GM20431 (cell line): ENCODE measurements around the gene CDC14A.

ENCODE experiments used
- in situ Hi-C: fragments of 300-500 bp; cut with MseI, MboI; formaldehyde crosslinking; loops from one replicate; pipeline ENCODE4 v1.15.0; 2020; ENCODE audit warnings: low sequenced_read_pairs; ENCODE audit not compliant: unreplicated experiment

The CDC14A gene

DNA sequence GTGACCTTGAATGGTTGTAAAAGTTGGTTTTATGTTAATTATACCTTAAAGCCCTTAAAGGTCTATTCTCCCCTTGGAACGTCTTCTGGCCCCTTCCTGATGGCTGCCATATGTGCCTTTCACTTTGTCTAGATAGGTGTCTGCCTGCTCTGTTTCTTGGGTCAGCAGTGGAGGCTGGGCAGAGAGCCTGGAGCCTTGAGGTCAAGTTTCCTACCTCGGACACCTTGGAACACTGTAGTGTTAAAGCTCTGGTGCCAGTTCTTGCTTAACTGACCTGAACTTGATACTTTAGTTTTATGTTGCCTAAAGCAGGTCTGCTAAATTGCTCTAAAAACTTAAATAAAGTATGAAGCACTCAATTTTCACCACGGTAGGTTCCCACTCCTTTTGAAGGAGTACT lies 86.5 kb downstream of the CDC14A start:
- in situ Hi-C loops, result no loop called here

DNA sequence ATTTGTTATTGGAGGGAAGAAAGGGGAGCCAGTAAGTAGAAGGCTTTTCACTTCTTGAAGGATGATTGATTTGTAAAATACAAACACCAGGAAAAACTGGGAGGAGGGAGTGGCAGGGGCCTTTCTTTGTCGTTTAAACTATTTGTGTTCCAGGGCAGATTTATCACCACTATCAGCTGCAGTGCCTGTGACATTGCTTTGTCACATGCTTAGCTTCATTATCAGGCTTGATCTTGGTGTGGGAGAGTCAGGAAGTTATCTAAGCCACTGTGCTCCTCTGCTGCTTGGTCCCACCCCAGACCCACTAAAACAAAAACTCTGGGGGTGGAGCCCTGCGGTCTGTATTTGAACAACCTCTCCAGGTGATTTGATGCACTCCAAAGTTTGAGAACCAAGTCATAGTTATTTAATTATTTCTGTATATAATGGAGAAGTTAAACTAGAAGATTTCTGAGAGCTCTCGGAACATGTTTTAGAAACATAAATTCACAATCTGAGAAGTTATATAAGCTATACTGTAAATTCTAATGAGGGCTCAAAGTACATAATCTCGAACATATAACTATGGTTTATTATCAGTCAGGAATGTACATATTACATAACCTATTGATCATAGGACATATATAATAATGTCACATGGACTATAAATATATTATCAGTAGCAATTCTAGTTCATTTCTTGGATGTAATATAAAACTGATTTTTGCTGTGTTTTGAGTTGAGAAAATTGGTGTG lies 87.9 kb downstream of the CDC14A start:
- in situ Hi-C loops, result no loop called here

DNA sequence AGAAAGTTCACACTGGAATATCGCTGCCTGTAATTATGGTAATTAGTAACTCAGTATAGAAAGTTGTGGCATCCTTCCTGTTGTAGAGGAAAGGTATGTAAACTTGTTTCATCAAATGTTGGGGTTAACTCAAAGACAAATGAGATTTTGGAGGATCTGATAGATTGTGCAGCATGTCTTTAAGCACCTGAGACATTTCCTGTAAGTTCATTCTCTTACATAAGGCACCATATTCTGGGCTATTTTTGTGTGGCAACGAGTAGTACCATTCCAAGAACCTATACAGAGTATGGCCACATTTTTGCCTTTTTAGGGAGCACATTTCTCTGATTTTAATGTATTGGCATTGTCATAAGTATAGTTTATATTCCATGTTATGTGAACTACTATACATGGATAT lies 88.8 kb downstream of the CDC14A start:
- in situ Hi-C loops, result no loop called here

DNA sequence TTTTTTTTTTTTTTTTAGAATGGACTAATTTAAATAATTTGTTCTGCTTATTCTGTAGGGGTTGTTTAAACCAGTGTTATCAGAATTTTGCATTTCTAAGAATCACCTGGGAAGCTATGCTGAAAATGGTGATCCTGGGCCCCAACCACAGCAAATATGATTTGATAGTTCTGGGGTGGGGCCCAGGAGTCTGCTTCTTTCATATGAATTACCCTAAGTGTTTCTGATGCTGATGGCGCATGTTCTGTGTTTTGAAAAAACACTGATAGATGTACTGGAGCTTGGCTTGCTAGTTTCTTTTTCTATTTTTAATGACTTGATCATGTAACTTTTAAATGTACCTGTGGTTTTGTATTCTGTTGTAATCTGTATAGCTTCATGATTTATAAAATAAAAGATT lies 89.3 kb downstream of the CDC14A start:
- in situ Hi-C loops, result no loop called here

DNA sequence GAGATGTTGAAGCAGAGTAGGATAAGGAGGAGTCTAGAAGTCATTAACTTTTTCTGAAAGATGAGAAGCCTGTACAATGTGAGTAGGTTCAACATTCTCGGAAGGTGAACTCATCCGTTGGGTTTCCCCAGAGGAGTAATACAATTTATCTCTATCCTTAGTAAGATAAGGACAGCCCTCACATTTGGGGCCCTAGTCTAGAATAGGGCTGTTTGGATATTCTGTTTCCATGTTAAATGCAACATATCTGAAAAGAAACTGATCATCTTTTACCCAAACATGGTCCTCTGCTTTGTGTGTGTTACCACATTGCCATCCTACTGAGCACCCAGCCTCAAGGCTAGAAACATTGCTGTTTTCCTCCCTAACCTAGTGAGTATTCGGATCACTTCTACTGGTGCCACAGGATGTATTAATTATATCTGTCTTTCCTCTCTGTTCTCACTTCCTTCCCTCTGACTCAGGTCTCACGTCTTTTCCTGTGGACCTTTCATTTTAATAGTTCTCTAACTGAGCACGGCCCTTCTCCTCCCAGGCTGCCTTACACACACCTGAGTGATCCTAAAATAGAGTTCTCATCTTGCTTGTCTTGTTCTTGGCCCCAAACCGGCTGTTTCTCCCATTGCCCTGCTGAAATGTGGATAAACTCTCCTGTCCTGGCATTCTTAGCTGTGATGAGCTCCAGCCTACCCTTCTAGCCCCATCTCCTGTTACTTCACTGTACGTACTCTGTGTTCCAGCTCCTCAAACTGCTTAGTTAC lies 91.7 kb downstream of the CDC14A start:
- in situ Hi-C loops, result no loop called here

DNA sequence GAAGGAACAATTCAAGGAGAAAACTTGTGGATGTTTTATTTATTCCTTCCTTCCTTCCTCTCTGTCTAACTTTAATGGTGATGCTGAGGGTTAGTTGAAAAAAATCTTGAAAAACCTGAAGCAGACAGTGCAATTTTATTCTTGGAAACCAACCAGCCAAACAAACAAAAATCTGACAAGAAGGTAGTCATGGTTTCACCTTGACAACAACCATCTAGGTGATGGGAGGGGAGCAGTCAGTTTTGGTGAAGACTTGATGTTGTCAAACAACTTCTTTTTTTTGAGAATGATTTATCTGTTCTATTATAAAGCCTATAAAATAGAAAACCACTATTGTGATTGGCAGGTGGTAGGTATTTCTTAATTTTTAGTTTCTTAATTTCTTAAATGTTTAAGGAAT lies 93.3 kb downstream of the CDC14A start:
- in situ Hi-C loops, result no loop called here

DNA sequence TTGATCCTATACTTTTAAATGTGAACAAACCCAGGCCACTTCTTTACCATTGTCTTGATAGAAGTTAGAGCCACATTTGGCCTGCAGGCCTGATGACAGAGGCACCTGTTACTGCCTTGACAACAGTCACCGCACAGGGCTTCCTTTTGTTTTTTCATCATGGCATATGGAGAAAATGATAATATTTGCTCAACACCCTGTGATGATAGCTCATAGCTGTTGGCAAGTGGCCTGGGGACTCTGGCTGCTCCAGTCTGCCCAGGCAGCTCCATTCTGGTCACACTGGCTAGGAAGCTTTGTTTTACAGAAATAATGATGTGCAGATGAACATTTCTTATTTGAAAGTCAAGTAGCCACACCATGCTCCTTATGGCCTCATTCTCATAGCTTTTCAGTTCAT lies 96.1 kb downstream of the CDC14A start:
- in situ Hi-C loops, result no loop called here

DNA sequence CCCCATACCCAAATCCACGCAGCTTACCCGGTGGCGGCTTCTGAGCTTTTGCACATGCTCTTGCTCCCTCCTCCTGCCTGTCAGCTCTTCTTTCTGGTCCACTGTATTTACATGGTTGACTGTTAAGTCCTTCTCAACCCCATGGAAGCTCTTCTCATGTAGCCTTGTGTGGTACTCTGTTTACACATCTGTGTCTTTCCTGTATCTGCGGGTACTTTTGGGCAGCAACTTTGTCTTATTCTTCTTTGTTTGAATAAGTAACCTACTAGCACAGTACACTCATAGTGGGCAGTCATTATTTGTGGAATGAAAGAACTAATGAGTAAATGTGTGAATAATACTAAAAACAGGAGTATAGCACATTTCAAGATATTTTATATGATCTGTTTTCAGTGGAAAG lies 97.2 kb downstream of the CDC14A start:
- in situ Hi-C loops, result no loop called here

DNA sequence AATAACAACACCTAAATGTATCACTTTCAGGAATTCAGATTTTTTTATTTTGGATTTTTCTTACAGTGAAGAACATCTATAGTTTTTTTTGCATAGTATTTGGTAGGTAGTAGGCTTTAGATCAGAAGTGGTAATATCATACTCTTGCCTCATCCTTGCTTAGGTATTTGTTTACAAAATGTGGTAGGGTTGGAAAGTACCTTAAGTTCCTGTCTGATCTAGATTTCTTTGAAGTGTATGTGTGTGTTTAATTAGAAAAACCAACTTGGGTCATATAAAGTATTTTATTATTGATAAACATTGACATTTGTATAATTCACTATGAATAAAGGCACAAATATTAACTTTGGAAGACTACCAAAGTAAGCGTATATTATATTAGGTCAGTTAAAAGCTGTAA lies 100.3 kb downstream of the CDC14A start:
- in situ Hi-C loops, result loop anchor here (25.0 kb wide), 2 partner anchors 410 to 640 kb away; no protein-coding TSS in a partner anchor

DNA sequence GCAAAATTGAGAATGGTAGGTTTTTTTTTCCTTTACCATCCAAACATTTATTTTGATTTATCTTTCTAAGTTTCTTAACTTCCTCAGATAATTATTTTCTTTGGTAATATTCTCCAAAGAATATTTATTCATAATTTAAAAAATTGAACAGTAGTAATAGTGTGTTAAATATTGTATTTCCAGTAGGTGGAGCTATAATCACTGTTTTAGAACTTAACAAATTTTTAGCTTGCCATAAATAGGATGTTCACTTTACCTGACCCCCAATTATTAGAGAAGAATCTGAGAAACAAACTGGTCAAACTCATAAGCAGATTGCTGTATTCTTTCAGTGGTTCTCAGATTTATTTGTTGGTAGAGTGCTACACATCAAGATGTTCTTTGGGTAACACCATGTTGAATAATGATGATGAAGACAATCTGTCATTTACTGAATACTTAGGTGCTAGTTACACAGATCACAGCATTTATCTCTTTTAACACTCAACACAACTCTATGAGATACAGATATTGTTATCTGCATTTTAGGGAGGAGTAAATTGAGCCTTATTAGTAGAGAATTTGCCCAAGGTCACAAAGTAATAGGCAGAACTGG lies 103.3 kb downstream of the CDC14A start:
- in situ Hi-C loops, result loop anchor here (25.0 kb wide), 2 partner anchors 407 to 643 kb away; no protein-coding TSS in a partner anchor

DNA sequence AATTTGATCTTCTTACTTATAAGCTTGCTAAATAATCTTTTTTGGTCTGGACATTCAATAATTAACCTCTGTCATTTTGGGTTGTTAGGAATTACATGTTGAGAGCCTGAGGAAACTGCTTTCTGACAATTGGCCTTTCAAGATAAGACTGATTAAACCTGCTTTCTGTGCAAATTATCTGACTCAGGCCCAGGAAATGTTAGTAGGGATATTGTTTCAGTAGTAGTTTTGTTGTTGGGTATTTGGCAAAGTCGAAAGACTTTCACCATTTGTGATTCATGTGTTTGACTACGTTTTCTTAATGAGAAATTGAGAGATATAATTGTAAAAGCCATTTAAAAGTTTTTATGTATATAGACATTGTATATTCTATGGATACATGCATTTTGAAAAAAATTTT lies 104.6 kb downstream of the CDC14A start:
- in situ Hi-C loops, result loop anchor here (25.0 kb wide), 2 partner anchors 405 to 645 kb away; no protein-coding TSS in a partner anchor

DNA sequence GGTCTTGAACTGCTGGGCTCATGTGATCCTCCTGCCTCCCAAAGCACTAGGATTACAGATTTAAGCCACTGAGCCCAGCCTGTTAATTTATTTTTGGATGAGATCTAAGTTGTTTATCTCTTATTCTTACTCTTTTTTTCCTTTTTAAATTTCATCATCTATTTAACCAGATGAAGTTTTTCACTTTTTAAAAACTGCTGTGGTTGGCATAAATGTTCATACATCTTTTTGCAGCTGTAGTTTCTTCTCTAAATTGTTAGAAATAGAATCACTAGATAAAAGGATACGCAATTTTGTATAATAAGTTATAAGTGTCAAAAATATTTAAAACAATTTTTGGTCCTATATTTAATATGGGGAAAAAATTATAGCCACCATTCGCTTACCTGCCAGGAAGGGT lies 105.4 kb downstream of the CDC14A start:
- in situ Hi-C loops, result loop anchor here (25.0 kb wide), 2 partner anchors 405 to 645 kb away; no protein-coding TSS in a partner anchor

DNA sequence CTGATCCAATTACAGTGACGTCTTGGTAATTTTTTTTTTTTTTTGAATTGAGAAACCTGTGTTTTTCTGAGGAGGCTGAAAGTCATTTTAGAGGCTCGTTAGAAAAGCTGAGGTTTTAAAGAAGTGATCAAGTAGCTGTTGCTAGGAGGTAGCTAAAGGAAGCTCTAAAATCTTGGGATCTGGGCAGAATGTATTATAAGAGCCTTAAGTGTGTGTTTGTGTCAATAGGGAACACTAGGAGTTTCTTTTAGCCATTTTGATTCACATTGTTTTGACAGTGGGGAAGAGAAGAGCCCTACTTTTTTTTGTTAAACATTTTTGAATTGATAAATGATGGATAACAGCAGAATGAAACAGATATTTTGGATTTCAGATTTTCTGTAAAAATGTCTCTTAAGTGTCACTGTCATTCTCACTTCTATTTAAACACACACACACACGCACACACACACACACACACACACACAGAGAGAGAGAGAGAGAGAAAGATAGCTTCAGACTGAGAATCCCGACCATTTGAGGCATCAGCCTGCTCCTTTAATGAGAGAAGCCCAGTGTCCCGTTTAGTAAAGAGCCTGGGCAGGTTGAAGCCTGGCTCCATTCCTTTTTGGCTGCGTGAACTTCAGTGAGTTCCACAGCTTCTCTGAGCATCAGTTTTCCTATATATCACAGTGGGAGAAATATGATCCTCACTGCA lies 106.5 kb downstream of the CDC14A start:
- in situ Hi-C loops, result loop anchor here (25.0 kb wide), 2 partner anchors 403 to 647 kb away; no protein-coding TSS in a partner anchor

DNA sequence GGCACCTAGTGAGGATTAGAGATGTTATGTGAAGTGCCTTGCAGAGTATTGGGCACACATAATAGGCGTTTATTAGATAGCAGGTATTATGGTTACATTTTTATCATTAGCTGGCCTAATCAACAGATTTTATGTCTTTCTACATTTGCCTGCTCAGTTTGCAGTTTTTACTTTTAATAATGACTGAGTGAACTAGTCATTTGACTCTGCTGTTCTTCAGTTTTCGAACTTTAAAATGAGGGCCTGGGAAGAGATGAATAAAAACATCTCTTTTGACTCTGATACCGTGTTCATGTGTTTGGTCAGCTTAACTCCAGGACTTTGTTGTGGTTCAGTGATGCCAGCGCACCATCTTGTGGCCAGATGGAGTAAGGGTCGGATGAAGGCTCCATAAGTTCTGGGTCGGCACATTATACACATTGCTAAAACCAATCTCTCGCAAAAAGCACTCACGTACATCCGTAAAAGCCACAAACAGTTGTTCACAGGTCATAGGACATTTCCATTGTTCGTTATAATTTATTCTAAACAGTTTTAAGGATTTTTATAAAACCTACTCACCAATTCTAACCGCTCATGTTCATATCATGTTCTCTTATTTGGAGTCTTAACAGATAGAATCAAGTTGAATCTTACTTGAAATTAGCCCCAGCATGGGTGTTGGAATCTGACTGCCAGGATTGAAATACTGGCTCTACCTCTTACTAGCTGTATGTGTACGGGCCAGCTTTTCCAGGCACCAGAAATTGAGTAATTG lies 107.2 kb downstream of the CDC14A start:
- in situ Hi-C loops, result loop anchor here (25.0 kb wide), 2 partner anchors 403 to 647 kb away; no protein-coding TSS in a partner anchor

DNA sequence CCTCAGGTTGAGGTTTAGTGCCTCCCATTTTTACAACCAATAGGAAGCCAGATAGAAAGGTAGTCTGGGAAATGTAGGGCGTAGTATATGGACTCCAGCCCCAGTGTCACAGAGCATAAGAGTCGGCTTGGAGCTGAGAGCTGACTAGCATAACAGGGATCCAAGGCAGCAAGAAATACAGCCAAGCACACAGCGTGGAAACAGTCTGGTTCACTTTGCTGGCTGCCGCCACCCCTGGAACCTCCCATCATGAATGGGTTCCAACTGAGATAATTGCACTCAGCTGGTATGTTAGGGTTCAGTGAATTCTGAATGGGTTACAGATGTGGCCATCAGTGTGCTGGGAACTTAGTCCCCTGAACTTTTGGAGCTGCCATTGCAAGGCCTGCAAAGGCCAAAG lies 108.9 kb downstream of the CDC14A start:
- in situ Hi-C loops, result loop anchor here (25.0 kb wide), 2 partner anchors 401 to 649 kb away; no protein-coding TSS in a partner anchor

DNA sequence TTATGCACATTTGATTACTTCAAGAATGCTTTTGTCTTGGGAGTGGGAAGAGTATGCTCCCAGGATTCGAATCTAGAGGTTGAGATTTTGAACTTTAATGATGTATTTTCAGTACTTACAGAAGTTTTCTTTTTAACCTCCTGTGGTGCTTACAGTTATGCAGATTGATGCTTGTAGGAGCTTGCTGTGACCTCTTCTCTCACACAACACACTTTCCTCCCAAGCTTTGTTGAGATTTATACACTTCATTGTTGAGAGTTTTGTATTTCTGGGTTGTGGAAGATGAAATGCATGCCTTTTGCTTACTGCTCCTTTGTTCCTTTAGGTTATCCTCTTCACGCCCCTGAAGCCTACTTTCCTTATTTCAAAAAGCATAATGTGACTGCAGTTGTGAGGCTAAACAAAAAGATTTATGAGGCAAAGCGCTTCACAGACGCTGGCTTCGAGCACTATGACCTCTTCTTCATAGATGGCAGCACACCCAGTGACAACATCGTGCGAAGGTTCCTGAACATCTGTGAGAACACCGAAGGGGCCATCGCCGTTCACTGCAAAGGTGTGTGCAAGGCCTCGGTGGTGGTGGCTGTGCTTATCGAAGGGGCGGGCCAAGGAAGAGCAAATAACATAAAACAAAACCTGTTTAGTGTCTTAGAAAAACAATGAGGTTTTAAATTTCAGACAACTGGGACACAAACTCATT lies 110.2 kb downstream of the CDC14A start:
- in situ Hi-C loops, result loop anchor here (25.0 kb wide), 2 partner anchors 400 to 650 kb away; no protein-coding TSS in a partner anchor

DNA sequence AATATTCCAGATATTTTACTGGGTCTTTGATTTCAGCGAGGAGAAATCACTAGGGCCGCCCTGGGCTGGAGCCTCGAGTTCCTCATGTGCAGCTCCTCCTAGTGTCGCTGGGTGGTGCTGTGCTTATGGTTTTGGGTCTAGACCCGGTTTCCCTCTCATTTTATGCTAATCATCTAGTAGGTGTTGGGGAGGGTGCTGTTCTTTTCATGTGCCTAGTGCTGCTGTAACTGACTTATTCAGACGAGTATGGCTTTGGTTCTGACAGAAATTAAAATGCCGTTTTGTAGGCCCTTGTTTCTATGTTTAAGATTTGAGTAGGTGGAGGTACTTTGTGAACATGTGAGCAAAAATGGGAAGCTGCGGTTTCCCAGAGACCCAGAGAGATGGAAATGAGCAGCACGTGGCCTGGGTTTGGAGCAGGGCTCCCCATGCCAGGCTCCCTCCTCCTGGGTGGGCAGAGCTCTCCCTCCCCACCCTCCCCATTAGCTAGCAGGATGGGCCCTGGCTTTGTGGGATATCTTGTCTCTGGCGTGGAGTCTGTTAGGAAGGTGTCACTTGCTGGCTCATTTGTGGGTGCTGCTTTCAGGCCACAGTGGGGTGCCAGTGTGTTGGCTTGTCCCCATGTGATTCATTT lies 111.6 kb downstream of the CDC14A start:
- in situ Hi-C loops, result loop anchor here (25.0 kb wide), 2 partner anchors 398 to 652 kb away; no protein-coding TSS in a partner anchor

DNA sequence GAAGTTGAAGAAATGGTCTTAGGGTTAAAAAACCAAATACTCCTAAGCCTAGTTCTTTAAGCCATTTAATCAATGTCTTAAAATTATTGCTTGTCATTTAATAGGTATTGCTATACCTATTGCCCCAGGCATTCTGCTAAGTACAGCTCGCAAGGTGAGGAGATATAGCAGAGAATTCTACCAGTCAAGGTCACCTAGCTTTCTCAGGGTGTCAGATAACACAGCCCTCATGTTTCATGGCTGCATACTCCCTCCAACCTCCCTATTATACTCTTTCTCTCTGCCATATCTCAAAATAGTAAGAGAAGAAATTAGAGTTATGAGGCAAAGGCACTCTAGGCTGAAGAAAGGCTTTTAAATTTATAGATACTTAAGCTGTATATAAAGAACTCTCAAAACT lies 117.3 kb downstream of the CDC14A start:
- in situ Hi-C loops, result loop anchor here (25.0 kb wide), 2 partner anchors 393 to 657 kb away; no protein-coding TSS in a partner anchor
